Measurements from ENCODE around the gene SORT1.

Gene SORT1

DNA sequence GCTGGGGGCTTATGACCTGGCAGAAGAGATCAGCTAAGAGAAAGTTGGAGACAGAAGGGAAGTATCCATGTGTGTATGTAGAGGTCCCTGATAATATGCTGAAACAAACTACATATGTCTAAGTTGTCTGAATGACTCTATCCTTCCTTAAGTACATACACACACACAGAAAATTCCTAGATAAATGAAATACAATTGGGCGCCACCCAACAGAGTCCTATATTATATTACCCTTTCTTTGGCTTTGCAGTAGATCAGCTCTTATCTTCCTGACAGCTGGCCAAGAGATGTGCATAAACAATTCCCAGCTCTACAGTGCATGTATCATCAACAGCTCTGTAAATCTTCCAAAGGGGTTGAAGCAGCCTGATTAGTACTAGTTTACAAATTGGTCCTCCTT, 40.1 kb downstream of the SORT1 start:
- no peak for TF ChIP-seq CTCF (IDR thresholded peaks at IDR 0.05; ENCODE audit: low read depth, low read length)
- no peak overlapping the region for H3K4me3 ChIP-seq (ENCODE audit: low read depth, low read length)
- peaks cover 3% of the 10 kb centered on the region; the same call in 1 of the 2 replicates for H3K4me1 ChIP-seq
- H3K27me3 ChIP-seq: no peaks in the 10 kb centered on the region
- no peaks in the 10 kb centered on the region for H3K36me3 ChIP-seq
- H3K9me3 ChIP-seq: no peaks in the 10 kb centered on the region
- no peak for DNase-seq

DNA sequence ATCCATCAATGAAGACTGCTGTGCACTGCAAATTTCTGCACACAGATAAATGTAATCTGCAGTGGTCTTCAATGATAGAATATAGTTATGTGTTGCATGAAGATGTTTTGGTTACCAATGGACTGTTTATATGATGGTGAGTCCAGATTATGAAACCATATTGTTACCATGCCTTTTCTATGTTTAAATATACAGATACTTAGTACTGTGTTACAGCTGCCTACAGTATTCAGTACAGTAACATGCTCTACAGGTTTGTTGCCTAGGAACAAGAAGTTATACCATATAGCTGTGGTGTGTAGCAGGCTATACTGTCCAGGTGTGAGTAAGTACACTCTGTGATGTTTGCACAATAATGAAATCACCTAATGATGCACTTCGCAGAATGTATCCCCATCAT, 40.8 kb downstream of the SORT1 start:
- Histone ChIP-seq H3K4me3 (ENCODE audit: low read depth, low read length) (no peak overlapping the region), H3K27me3 (no peaks in the 10 kb centered on the region), H3K36me3 (no peaks in the 10 kb centered on the region), H3K9me3 (no peaks in the 10 kb centered on the region), H3K4me1 (peaks cover 3% of the 10 kb centered on the region; the same call in 1 of the 2 replicates)
- DNase-seq: no peak
- TF ChIP-seq CTCF (IDR thresholded peaks at IDR 0.05; ENCODE audit: low read depth, low read length): no peak

- H3K9me3 ChIP-seq: no peaks in the 10 kb centered on the region
- no peak overlapping the region for H3K4me3 ChIP-seq (ENCODE audit: low read depth, low read length)
- H3K4me1 ChIP-seq: peaks cover 3% of the 10 kb centered on the region; the same call in 1 of the 2 replicates
- DNase-seq: no peak
- no peak for TF ChIP-seq CTCF (IDR thresholded peaks at IDR 0.05; ENCODE audit: low read depth, low read length)
- H3K36me3 ChIP-seq: no peaks in the 10 kb centered on the region
- H3K27me3 ChIP-seq: no peaks in the 10 kb centered on the region
Measured at GRCh38 chr1:109356505-109356904, 41.2 kb downstream of the SORT1 start.

DNA sequence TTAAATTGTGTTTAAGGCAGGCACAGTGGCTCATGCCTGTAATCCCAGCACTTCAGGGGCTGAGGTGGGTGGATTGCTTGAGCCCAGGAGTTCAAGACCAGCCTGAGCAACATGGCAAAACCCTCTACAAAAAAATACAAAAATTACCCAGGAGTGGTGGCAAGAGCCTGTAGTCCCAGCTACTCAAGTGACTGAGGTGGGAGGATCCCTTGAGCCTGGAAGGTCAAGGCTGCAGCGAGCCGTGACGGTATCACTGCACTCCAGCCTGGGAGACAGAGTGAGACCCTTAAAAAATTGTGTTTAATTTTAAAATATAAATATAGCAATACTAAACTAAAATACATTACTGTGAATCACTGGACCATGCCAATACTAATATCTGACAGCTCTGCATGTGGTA, 42.8 kb downstream of the SORT1 start:
- H3K4me1 ChIP-seq: peaks cover 3% of the 10 kb centered on the region; the same call in 1 of the 2 replicates
- no peaks in the 10 kb centered on the region for H3K27me3 ChIP-seq
- no peak for DNase-seq
- no peak overlapping the region for H3K4me3 ChIP-seq (ENCODE audit: low read depth, low read length)
- TF ChIP-seq CTCF (IDR thresholded peaks at IDR 0.05; ENCODE audit: low read depth, low read length): no peak
- H3K9me3 ChIP-seq: no peaks in the 10 kb centered on the region
- no peaks in the 10 kb centered on the region for H3K36me3 ChIP-seq

DNA sequence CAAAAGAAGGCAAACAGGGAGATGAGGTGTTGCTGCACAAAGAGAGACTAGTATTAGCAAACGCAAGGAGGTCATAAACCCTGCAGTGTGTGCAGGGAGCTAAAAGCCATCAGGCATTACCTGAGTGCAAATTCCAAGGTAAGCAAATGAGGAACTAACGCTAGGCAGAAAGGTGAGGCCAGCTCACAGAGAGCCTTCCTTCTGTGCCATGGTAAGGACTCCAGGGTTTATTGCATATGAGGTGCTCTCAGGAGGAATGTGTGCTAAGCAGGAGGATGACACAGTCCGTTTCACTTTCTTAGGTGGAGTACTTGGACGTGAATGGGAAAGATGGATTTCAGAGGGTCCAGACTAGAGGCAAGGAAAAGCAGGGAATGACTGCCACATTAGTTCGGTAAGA, 46.3 kb downstream of the SORT1 start:
- no peak overlapping the region for H3K4me3 ChIP-seq (ENCODE audit: low read depth, low read length)
- no peaks in the 10 kb centered on the region for H3K9me3 ChIP-seq
- H3K27me3 ChIP-seq: no peaks in the 10 kb centered on the region
- DNase-seq: no peak
- H3K36me3 ChIP-seq: no peaks in the 10 kb centered on the region
- TF ChIP-seq CTCF (IDR thresholded peaks at IDR 0.05; ENCODE audit: low read depth, low read length): no peak
- H3K4me1 ChIP-seq: no peaks in the 10 kb centered on the region

- no peak for DNase-seq
- Histone ChIP-seq H3K27me3 (no peaks in the 10 kb centered on the region), H3K9me3 (no peaks in the 10 kb centered on the region), H3K4me1 (no peaks in the 10 kb centered on the region), H3K4me3 (ENCODE audit: low read depth, low read length) (no peak overlapping the region), H3K36me3 (no peaks in the 10 kb centered on the region)
- no peak for TF ChIP-seq CTCF (IDR thresholded peaks at IDR 0.05; ENCODE audit: low read depth, low read length)
Measured at GRCh38 chr1:109350655-109351054, 47.1 kb downstream of the SORT1 start.
